ENCODE results near the gene OR8G5.

OR8G5 gene

GRCh38 chr11:124310721-124311120, 54.5 kb downstream of the OR8G5 start:
- TF ChIP-seq REST (IDR thresholded peaks at IDR 0.05; ENCODE audit: insufficient read depth in 1 of 2, low read depth in 2 of 2, low read length in 2 of 2) (no peak), POLR2AphosphoS5 (IDR thresholded peaks at IDR 0.05; ENCODE audit: low read depth, low read length) (no peak), TAF1 (IDR thresholded peaks at IDR 0.05; ENCODE audit: borderline replicate concordance, insufficient read depth, low read length) (no peak), SIN3A (IDR thresholded peaks at IDR 0.05; ENCODE audit: borderline replicate concordance, insufficient read depth, low read length) (no peak), FOXP2 (optimal IDR thresholded peaks at IDR 0.05; ENCODE audit: borderline replicate concordance, extremely low read depth, extremely low read length, insufficient read depth) (no peak)

- no peak for TF ChIP-seq REST (IDR thresholded peaks at IDR 0.05; ENCODE audit: insufficient read depth in 1 of 2, low read depth in 2 of 2, low read length in 2 of 2)
- TF ChIP-seq TAF1 (IDR thresholded peaks at IDR 0.05; ENCODE audit: borderline replicate concordance, insufficient read depth, low read length), result no peak
- no peak for TF ChIP-seq SIN3A (IDR thresholded peaks at IDR 0.05; ENCODE audit: borderline replicate concordance, insufficient read depth, low read length)
- TF ChIP-seq FOXP2 (optimal IDR thresholded peaks at IDR 0.05; ENCODE audit: borderline replicate concordance, extremely low read depth, extremely low read length, insufficient read depth), result no peak
- no peak for TF ChIP-seq POLR2AphosphoS5 (IDR thresholded peaks at IDR 0.05; ENCODE audit: low read depth, low read length)
Measured at GRCh38 chr11:124311269-124311668, 55.1 kb downstream of the OR8G5 start.

- TF ChIP-seq SIN3A (IDR thresholded peaks at IDR 0.05; ENCODE audit: borderline replicate concordance, insufficient read depth, low read length) (no peak), FOXP2 (optimal IDR thresholded peaks at IDR 0.05; ENCODE audit: borderline replicate concordance, extremely low read depth, extremely low read length, insufficient read depth) (no peak), REST (IDR thresholded peaks at IDR 0.05; ENCODE audit: insufficient read depth in 1 of 2, low read depth in 2 of 2, low read length in 2 of 2) (no peak)
Measured at GRCh38 chr11:124311670-124312069, 55.5 kb downstream of the OR8G5 start.

DNA sequence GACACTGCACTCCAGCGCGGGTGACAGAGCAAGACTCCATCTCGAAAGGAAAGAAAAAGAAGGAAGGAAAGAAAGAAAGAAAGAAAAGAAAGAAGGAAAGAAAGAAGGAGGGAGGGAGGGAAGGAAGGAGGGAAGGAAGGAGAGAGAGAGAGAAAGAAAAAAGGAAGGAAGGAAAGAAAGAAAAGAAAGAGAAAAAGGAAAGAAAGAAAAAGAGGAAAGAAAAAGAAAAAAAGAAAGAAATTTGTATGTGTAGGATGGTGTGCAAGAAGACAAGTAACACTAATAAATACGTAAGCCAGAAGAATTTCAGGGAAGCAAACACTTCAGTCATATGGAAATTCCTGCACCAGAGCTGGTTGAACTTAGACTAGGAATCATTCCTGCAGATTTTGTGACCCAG, 57.0 kb downstream of the OR8G5 start:
- TF ChIP-seq TAF1 (IDR thresholded peaks at IDR 0.05; ENCODE audit: borderline replicate concordance, insufficient read depth, low read length), result no peak
- no peak for TF ChIP-seq POLR2AphosphoS5 (IDR thresholded peaks at IDR 0.05; ENCODE audit: low read depth, low read length)

GRCh38 chr11:124313849-124314248, 57.7 kb downstream of the OR8G5 start, which contains the start of gene OR8D1:
TSS of gene OR8D1 (minus strand) at chr11:124313949. CDS start at chr11:124310766, 3,183 bp downstream.
- TF ChIP-seq TAF1 (IDR thresholded peaks at IDR 0.05; ENCODE audit: borderline replicate concordance, insufficient read depth, low read length) (no peak), POLR2AphosphoS5 (IDR thresholded peaks at IDR 0.05; ENCODE audit: low read depth, low read length) (no peak), SIN3A (IDR thresholded peaks at IDR 0.05; ENCODE audit: borderline replicate concordance, insufficient read depth, low read length) (no peak), FOXP2 (optimal IDR thresholded peaks at IDR 0.05; ENCODE audit: borderline replicate concordance, extremely low read depth, extremely low read length, insufficient read depth) (no peak), REST (IDR thresholded peaks at IDR 0.05; ENCODE audit: insufficient read depth in 1 of 2, low read depth in 2 of 2, low read length in 2 of 2) (no peak)
